HEK293T (cell line): ENCODE results near the gene PEX11B.

ENCODE experiments used
- CTCF ChIA-PET: fragments of 350-600 bp; formaldehyde crosslinking; extraction: SDS; loops from one replicate; lab custom pipeline; 2021; ENCODE audit warnings: antibody characterized with exemption, inconsistent platforms; lab: Yijun Ruan, JAX
- POLR2A ChIA-PET: fragments of 350-600 bp; formaldehyde crosslinking; extraction: SDS; loops from one replicate; lab custom pipeline; 2020; ENCODE audit warnings: antibody characterized with exemption, inconsistent platforms; lab: Yijun Ruan, JAX
- DNase-seq: peaks from one replicate; pipeline ENCODE4 v3.0.0; 2012; ENCODE audit warnings: mixed read lengths; ENCODE audit errors: extremely low spot score
- ARNT ChIP-seq: fragments of 450-650 bp; IDR thresholded peaks from 2 replicates; pipeline ENCODE4 v1.6.1; 2017; ENCODE audit warnings: mild to moderate bottlenecking
- BHLHE40 ChIP-seq: fragments of 450-650 bp; IDR thresholded peaks from 2 replicates; pipeline ENCODE4 v1.6.1; 2016; ENCODE audit warnings: mild to moderate bottlenecking, moderate library complexity, borderline replicate concordance
- CTBP1 ChIP-seq: fragments of 450-650 bp; IDR thresholded peaks from 2 replicates; pipeline ENCODE4 v1.6.1; 2016; ENCODE audit warnings: borderline replicate concordance
- ELF4 ChIP-seq: fragments of 450-650 bp; IDR thresholded peaks from 2 replicates; pipeline ENCODE4 v1.6.1; 2017; ENCODE audit warnings: antibody characterized with exemption
- FOXA1 ChIP-seq: fragments of 450-650 bp; IDR thresholded peaks from 2 replicates; pipeline ENCODE4 v1.6.1; 2016; ENCODE audit warnings: mild to moderate bottlenecking
- FOXK2 ChIP-seq: fragments of 450-650 bp; IDR thresholded peaks from 2 replicates; pipeline ENCODE4 v1.6.1; 2016; ENCODE audit warnings: mild to moderate bottlenecking
- FOXM1 ChIP-seq: fragments of 450-650 bp; IDR thresholded peaks from 2 replicates; pipeline ENCODE4 v1.6.1; 2017; ENCODE audit warnings: mild to moderate bottlenecking, borderline replicate concordance
- HDGF ChIP-seq: fragments of 450-650 bp; IDR thresholded peaks from 2 replicates; pipeline ENCODE4 v1.6.1; 2017; ENCODE audit warnings: antibody characterized with exemption, borderline replicate concordance
- L3MBTL2 ChIP-seq: fragments of 450-650 bp; conservative IDR thresholded peaks from 2 replicates; pipeline ENCODE4 v1.6.1; 2016; ENCODE audit warnings: mild to moderate bottlenecking
- LEF1 ChIP-seq: fragments of 450-650 bp; IDR thresholded peaks from 2 replicates; pipeline ENCODE4 v1.6.1; 2017; ENCODE audit warnings: mild to moderate bottlenecking, borderline replicate concordance
- NFRKB ChIP-seq: fragments of 450-650 bp; IDR thresholded peaks from 2 replicates; pipeline ENCODE4 v1.6.1; 2016; ENCODE audit warnings: mild to moderate bottlenecking, moderate library complexity
- SP1 ChIP-seq: fragments of 450-650 bp; IDR thresholded peaks from 2 replicates; pipeline ENCODE4 v1.6.1; 2017
- SUZ12 ChIP-seq: fragments of 450-650 bp; IDR thresholded peaks from 2 replicates; pipeline ENCODE4 v1.6.1; 2016; ENCODE audit warnings: mild to moderate bottlenecking
- TARDBP ChIP-seq: fragments of 450-650 bp; IDR thresholded peaks from 2 replicates; pipeline ENCODE4 v1.6.1; 2016
- ZNF384 ChIP-seq: fragments of 450-650 bp; IDR thresholded peaks from 2 replicates; pipeline ENCODE4 v1.6.1; 2016
- TF ChIP-seq, protein P1 (sequence below): fragments of 450-650 bp; IDR thresholded peaks from 2 replicates; pipeline ENCODE4 v1.6.1; 2016

The PEX11B gene

DNA sequence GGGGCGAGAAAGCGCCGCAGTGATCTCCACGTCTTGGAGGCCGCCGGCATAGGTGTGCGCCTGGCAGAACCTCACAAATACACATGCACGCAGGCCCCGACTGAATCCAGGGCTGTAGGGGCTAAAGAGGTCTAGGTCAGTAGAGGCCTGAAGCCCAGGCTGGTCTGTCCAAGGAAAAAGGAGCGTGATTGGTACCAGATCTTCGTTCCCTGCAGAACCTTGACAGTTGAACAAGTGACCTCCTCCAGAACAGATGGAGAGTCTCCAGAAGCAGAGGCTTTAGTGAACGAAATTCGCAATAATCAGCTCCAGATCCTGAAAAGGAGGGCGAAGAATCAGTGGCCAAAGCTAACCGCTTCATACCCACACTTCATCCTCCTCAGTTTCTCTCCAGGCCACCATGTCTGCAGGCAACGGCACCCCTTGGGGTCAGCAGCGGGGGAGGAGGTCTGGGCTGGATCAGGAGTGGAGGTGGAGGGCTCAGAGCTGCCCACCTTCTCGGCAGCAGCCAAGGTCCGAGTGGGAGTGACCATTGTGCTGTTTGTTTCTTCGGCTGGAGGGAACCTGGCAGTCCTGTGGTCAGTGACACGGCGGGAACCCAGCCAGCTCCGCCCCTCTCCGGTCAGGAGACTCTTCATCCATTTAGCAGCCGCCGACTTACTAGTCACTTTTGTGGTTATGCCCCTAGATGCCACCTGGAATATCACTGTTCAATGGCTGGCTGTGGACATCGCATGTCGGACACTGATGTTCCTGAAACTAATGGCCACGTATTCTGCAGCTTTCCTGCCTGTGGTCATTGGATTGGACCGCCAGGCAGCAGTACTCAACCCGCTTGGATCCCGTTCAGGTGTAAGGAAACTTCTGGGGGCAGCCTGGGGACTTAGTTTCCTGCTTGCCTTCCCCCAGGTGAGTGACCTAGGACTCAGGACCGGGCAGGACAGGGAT is 749 bp upstream of the PEX11B start:
- TF ChIP-seq HDGF (no peak), NFRKB (no peak), SP1 (no peak), ZNF384 (no peak), L3MBTL2 (no peak), SUZ12 (no peak), TARDBP (no peak), BHLHE40 (no peak), FOXK2 (no peak), FOXM1 (no peak), CTBP1 (no peak), LEF1 (no peak), FOXA1 (no peak), ARNT (no peak), ELF4 (no peak)
- TF ChIP-seq, protein P1, sequence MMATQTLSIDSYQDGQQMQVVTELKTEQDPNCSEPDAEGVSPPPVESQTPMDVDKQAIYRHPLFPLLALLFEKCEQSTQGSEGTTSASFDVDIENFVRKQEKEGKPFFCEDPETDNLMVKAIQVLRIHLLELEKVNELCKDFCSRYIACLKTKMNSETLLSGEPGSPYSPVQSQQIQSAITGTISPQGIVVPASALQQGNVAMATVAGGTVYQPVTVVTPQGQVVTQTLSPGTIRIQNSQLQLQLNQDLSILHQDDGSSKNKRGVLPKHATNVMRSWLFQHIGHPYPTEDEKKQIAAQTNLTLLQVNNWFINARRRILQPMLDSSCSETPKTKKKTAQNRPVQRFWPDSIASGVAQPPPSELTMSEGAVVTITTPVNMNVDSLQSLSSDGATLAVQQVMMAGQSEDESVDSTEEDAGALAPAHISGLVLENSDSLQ = no peak
- POLR2A ChIA-PET = interaction anchor here (0.6 to 4.0 kb wide), 10 partner anchors 9 to 118 kb away, joined by 3 to 42 read pairs (median 8); partner anchors contain the start of genes ANKRD34A, ITGA10, LIX1L and PIAS3
- CTCF ChIA-PET = interaction anchor here (0.6 to 1.0 kb wide), 3 partner anchors 10 to 74 kb away, joined by 3 to 4 read pairs (median 3); partner anchors contain the start of genes ITGA10 and NUDT17
- no peak for DNase-seq

DNA sequence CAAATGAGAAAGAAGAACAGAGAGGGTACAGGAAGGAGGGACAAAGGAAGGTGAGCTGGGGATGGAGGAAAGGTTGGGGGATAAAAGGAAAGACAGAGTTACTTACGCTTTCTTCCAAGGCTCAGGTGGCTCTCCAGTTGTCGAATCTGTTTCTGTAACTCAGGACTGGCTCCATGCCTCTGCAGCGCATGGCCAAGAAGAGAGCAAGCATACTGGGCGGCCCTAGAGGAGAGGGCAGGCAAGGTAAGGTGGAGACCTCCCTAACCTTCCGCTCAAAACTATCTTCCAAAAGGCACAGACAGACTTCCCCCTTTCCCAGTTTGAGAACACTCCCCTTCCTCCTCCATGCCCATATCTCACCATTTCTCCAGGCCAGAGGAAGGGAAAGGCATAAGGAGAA is 922 bp downstream of the PEX11B start:
- ChIA-PET CTCF (interaction anchor here (1.7 kb wide), 1 partner anchor 26 kb away, joined by 4 read pairs; no protein-coding TSS in a partner anchor), POLR2A (interaction anchor here (1.1 to 4.0 kb wide), 3 partner anchors 11 to 72 kb away, joined by 3 to 42 read pairs (median 19); partner anchors contain the start of genes ANKRD34A, NUDT17, POLR3GL and RBM8A)

DNA sequence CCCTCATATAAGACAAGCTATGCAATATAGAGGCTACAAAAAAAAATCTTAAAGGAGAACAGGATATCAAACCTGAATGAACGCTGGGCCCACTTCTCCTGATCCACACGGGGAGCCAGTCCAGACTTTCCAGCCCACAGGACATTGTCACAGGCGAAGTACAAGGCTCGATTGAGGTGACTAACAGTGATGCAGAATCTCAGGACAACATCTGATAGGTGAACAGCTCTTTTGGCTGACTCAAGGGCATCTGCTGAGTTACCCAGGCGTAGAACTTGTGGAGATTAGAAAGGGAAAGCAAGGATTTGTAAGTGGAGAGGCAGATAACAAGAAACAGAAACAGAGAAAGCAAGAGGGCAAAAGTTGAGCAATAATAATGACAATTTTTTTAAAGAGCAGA is 1.8 kb downstream of the PEX11B start:
- POLR2A ChIA-PET = interaction anchor here (1.0 to 4.0 kb wide), 2 partner anchors 12 to 25 kb away, joined by 3 to 42 read pairs; partner anchors contain the start of gene RBM8A
- CTCF ChIA-PET = interaction anchor here (1.7 kb wide), 1 partner anchor 25 kb away, joined by 4 read pairs; no protein-coding TSS in a partner anchor
- DNase-seq = no peak
- no peak for TF ChIP-seq LEF1
- TF ChIP-seq SP1 = no peak
- no peak for TF ChIP-seq FOXM1

More for the DNA sequence above, 922 bp downstream of the PEX11B start:
- TF ChIP-seq LEF1 = no peak
- no peak for TF ChIP-seq ARNT
- no peak for TF ChIP-seq FOXA1
- TF ChIP-seq, protein P1 = no peak
- no peak for TF ChIP-seq NFRKB
- TF ChIP-seq BHLHE40 = no peak
- TF ChIP-seq TARDBP = no peak
- no peak for TF ChIP-seq SP1
- no peak for TF ChIP-seq SUZ12
- no peak for TF ChIP-seq ELF4
- TF ChIP-seq HDGF = no peak
- no peak for TF ChIP-seq L3MBTL2
- TF ChIP-seq CTBP1 = no peak
- no peak for TF ChIP-seq FOXM1
- TF ChIP-seq ZNF384 = no peak
- TF ChIP-seq FOXK2 = no peak
- no peak for DNase-seq

DNA sequence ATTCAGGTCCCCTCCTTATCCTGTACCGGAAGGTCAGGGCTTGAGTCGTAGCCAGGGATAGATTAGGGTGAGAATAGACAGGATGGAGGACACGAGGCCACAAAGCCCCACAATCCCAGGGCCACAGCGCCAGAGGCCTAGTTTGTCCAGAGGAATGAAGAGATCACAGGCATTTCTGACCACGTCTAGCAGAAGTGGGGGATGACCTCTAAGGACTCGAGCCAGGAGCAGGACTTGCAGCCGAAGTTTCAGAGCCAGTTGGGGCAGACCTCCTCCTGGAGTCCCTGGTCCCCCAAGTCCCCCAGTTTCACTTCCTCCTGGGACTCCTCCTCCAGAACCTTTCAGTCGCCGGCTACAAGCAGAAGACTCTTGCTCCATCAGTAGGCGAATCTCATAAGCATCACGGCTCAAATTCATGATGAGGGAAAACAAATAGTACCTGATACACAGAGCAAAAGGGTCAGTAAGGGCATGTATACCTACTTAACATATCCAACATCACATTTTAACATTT is 6.3 kb downstream of the PEX11B start:
- CTCF ChIA-PET = no interaction called here
- DNase-seq = no peak
- POLR2A ChIA-PET = interaction anchor here (2.0 kb wide), 1 partner anchor 20 kb away, joined by 8 read pairs; no protein-coding TSS in a partner anchor
- TF ChIP-seq FOXM1 (no peak), CTBP1 (no peak), BHLHE40 (no peak), LEF1 (no peak), ARNT (no peak), L3MBTL2 (no peak), TARDBP (no peak), ZNF384 (no peak), FOXK2 (no peak), SUZ12 (no peak), FOXA1 (no peak), NFRKB (no peak), ELF4 (no peak)
- TF ChIP-seq, protein P1 = no peak

DNA sequence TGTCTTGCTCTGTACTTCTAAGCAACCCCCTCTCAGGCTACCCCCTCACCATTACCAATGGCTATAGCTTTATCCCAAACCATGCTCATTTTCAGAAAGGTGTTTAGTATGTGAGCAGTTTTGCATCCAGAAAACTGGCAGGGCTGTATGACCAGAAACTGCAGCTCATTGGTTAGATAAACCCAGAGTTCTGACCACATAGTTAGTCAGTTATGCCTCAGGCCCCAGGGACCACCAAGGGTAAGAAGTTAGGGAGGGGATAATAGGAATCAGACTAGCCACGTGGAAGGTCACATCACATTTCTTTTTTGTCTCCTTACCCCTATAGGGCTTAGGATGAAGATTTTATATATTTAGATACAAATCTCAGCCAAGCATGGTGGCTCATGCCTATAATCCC is 9.9 kb downstream of the PEX11B start:
- no peak for TF ChIP-seq FOXK2
- no peak for TF ChIP-seq ZNF384
- TF ChIP-seq, protein P1 = no peak
- ChIA-PET CTCF (interaction anchor here (0.5 to 4.3 kb wide), 6 partner anchors 9 to 125 kb away, joined by 3 to 50 read pairs (median 4); partner anchors contain the start of gene RBM8A), POLR2A (interaction anchor here (1.8 to 2.7 kb wide), 4 partner anchors 10 to 56 kb away, joined by 9 to 11 read pairs (median 10); partner anchors contain the start of genes ANKRD34A, PEX11B, POLR3GL and RBM8A)
- no peak for DNase-seq
